Measurements from ENCODE around the gene SNRNP35.

Gene SNRNP35

GRCh38 chr12:123465084-123465483 is 7.1 kb downstream of the SNRNP35 start:
- H3K4me3 ChIP-seq (ENCODE audit: low read depth, low read length), result no peak overlapping the region
- TF ChIP-seq, protein P1, sequence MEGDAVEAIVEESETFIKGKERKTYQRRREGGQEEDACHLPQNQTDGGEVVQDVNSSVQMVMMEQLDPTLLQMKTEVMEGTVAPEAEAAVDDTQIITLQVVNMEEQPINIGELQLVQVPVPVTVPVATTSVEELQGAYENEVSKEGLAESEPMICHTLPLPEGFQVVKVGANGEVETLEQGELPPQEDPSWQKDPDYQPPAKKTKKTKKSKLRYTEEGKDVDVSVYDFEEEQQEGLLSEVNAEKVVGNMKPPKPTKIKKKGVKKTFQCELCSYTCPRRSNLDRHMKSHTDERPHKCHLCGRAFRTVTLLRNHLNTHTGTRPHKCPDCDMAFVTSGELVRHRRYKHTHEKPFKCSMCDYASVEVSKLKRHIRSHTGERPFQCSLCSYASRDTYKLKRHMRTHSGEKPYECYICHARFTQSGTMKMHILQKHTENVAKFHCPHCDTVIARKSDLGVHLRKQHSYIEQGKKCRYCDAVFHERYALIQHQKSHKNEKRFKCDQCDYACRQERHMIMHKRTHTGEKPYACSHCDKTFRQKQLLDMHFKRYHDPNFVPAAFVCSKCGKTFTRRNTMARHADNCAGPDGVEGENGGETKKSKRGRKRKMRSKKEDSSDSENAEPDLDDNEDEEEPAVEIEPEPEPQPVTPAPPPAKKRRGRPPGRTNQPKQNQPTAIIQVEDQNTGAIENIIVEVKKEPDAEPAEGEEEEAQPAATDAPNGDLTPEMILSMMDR (IDR thresholded peaks at IDR 0.05; ENCODE audit: low read depth, low read length), result no peak

GRCh38 chr12:123468786-123469185 is 10.8 kb downstream of the SNRNP35 start:
- TF ChIP-seq, protein P1 (IDR thresholded peaks at IDR 0.05; ENCODE audit: low read depth, low read length), result no peak

GRCh38 chr12:123469978-123470377 is 12.0 kb downstream of the SNRNP35 start:
- H3K4me3 ChIP-seq (ENCODE audit: low read depth, low read length), result no peak overlapping the region
- TF ChIP-seq, protein P1 (IDR thresholded peaks at IDR 0.05; ENCODE audit: low read depth, low read length), result no peak

More at GRCh38 chr12:123468786-123469185, 10.8 kb downstream of the SNRNP35 start:
- H3K4me3 ChIP-seq (ENCODE audit: low read depth, low read length), result no peak overlapping the region

DNA sequence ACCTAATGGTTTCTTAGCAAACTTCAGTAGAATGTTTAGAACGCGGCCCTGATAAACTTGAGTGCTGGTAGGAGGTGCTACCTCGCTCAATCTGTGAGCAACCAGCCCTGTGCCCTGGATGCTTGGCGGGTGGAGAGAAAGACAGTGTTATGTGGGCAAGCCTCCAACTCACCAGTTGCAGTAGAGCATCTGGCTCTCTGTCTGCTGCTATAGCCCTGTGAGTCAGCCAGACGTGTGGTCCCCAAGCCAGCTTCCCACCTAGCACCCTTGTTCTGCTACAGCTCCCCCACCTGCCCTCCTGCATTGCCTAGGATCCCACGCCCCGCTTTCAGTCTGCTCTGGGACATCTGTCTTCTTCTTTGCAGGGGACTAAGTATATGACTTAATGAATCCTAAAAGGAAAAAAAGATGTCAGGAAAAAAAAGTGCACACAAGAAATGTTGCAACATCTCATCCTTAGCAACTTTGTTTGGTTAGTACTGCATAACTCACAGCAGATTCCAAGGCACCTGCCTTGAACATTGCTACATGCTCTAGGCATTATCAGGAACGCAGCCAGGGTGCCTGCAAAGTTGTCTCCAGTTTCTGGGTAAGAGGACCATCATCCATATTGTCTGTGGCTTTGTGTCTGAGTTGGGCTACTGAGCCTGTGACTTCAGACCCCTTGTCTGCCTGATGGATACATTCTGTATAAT is 13.6 kb downstream of the SNRNP35 start:
- TF ChIP-seq, protein P1 (IDR thresholded peaks at IDR 0.05; ENCODE audit: low read depth, low read length), result no peak

DNA sequence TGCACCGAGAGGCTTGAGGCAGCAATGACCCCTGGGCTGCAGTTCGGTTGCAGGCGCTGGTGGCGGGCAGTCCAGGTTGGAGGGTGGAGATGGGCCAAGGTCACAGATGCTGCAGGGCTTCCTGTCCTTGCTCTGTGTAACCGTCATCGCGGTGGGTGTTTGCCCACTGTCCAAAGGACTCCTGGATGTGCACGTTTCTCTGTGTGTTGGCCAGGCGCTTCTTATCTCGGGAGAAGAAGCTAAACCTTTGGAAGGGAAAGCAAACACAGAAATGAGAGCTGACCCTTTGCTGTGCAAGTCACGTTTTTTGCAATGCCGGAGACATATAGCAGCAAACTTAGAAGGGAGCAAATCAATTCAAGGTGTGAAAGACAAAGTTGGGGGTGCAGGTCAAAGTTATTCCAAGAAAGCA is 14.5 kb downstream of the SNRNP35 start:
- H3K4me3 ChIP-seq (ENCODE audit: low read depth, low read length), result no peak overlapping the region
- TF ChIP-seq, protein P1 (IDR thresholded peaks at IDR 0.05; ENCODE audit: low read depth, low read length), result no peak

More for the DNA sequence above, 13.6 kb downstream of the SNRNP35 start:
- no peak overlapping the region for H3K4me3 ChIP-seq (ENCODE audit: low read depth, low read length)

DNA sequence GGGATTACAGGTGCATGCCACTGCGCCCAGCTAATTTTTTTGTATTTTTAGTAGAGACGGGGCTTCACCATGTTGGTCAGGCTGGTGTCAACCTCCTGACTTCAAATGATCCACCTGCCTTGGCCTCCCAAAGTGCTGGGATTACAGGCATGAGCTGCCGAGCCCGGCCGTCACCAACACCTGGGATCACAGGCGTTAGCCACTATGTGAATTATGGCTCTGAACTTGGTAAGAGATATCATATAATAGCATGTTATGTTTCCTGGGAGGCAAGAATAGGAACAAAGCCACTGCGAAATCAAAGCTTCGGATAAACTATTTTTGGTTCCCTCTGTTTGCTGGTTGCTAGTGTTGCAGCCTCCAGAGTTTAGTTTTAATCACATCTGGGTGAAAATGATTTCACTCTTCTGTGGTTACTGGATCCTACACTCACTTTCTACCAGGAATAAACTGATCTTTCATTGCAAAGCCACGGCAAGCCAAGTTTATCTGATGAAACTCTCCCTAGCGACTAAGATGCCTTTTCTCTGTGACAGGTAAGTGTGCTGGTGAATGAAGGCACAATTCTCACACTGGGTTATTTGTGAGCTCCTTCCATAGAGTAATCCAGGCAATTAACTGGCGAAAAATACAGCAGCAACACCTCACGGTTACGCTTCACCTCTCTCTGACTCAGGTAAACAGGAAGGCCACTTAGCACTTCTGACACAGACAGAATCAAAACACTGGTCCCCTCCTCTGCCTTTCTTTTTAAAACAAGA is 16.7 kb downstream of the SNRNP35 start:
- TF ChIP-seq, protein P1 (IDR thresholded peaks at IDR 0.05; ENCODE audit: low read depth, low read length), result no peak
- H3K4me3 ChIP-seq (ENCODE audit: low read depth, low read length), result no peak overlapping the region

GRCh38 chr12:123475246-123475703 is 17.3 kb downstream of the SNRNP35 start:
- H3K4me3 ChIP-seq (ENCODE audit: low read depth, low read length), result no peak overlapping the region
- TF ChIP-seq, protein P1 (IDR thresholded peaks at IDR 0.05; ENCODE audit: low read depth, low read length), result no peak

Measured in WI38 (cell line).